Esophagus muscularis mucosa (tissue), 4 donors: ENCODE data around the gene RAB10. TPM values are rescaled to one million over a fixed set of nuclear protein-coding genes. Genes with fewer than 3 reads are reported as not detected.
"Not testable (repeated sequence)": the region's sequence is repeated elsewhere in the genome, so short reads cannot be mapped to it uniquely, and the experiment has no call there.

ENCODE experiments used
- DNase-seq: peaks from one replicate; pipeline ENCODE4 v3.0.0-alpha.2; 2017; ENCODE audit errors: extremely low spot score
- H3K27ac ChIP-seq, 4 donors: fragments of 200-600 bp; sonication (generic); replicated peaks in 1 of 4; 1 replicate in 3 of 4; 2 replicates in 1 of 4; pipeline ENCODE4 v1.5.1; 2016 to 2019; ENCODE audit warnings: mild to moderate bottlenecking in 1 of 4
- H3K27me3 ChIP-seq, 4 donors: fragments of 200-600 bp; sonication (generic); one replicate each; pipeline versions ENCODE4 v1.5.1 to v1.6.0; 2016 to 2019
- H3K36me3 ChIP-seq, 4 donors: fragments of 200-600 bp; sonication (generic); one replicate each; pipeline ENCODE4 v1.5.1; 2016 to 2019
- H3K4me1 ChIP-seq, 4 donors: fragments of 200-600 bp; sonication (generic); one replicate each; pipeline ENCODE4 v1.5.1; 2016 to 2019
- H3K4me3 ChIP-seq, 4 donors: fragments of 200-600 bp; sonication (generic); 1 replicate in 2 of 4; 2 replicates in 2 of 4; pipeline ENCODE4 v1.5.1; 2016 to 2019; ENCODE audit warnings: mild to moderate bottlenecking in 4 of 4, moderate library complexity in 1 of 4
- H3K9me3 ChIP-seq, 4 donors: fragments of 200-600 bp; sonication (generic); 1 replicate in 3 of 4; 2 replicates in 1 of 4; pipeline ENCODE4 v1.5.1; 2016 to 2019
- EP300 ChIP-seq: sonication (generic); formaldehyde crosslinking; IDR thresholded peaks from one replicate; pipeline ENCODE4 v1.6.1; 2017; ENCODE audit warnings: antibody characterized with exemption
- POLR2A ChIP-seq: fragments of 450-650 bp; IDR thresholded peaks from one replicate; pipeline ENCODE4 v1.6.1; 2017; ENCODE audit warnings: antibody characterized with exemption, moderate library complexity, mild to moderate bottlenecking, low read depth
- POLR2AphosphoS5 ChIP-seq, 2 donors: sonication (generic); formaldehyde crosslinking; IDR thresholded peaks; one replicate each; pipeline ENCODE4 v1.6.1; 2017; ENCODE audit warnings: antibody characterized with exemption in 2 of 2
- WGBS: methylation state at CpG from one replicate; pipeline ENCODE4 v1.1.5; 2018; 5-methylcytosine and 5-hydroxymethylcytosine counted together
- intact Hi-C: fragments of 100-400 bp; cut with DNase I; formaldehyde crosslinking; loops from one replicate; pipeline ENCODE4 v1.15.1; 2023
- total RNA-seq, 4 donors: library from RNA; depleted of rRNA; stranded (reverse); fragments of >200 nt; gene quantifications; one replicate each; pipeline versions ENCODE4 v1.1.0 to v1.2.1, GENCODE V29; 2016
- TF ChIP-seq, protein P1 (sequence below), 3 experiments: fragments of 200-600 bp in 2 of 3; fragments of 450-650 bp in 1 of 3; sonication (generic) in 2 of 3; IDR thresholded peaks; one replicate each; pipeline ENCODE4 v1.5.1; 2017 to 2019; ENCODE audit warnings: antibody characterized with exemption in 3 of 3, mild to moderate bottlenecking in 2 of 3, moderate library complexity in 1 of 3

The RAB10 gene
- total RNA-seq, 4 donors from 2014 or later = 91.0 to 106 (median 98.1) TPM

DNA sequence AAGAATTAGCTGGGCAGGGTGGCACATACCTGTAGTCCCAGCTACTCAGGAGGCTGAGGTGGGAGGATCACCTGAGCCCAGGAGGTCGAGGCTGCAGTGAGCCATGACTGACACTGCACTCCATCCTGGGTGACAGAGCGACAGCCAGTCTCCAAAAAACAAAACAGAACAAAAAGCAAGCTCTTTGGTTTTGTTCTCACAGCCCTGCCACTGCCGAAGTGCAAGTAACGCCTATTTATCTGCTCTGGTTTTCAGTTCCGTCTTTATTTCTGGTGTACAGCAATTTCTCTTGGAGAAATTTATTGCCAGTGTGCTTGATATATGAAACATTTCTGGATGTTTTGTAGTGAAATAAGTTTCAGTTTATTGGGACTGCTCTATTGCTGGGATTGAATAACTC, 61.9 kb downstream of the RAB10 start:
- Histone ChIP-seq H3K27me3 (no peaks in the 10 kb centered on the region), H3K9me3 (no peaks in the 10 kb centered on the region), H3K4me3 (no peak overlapping the region), H3K36me3 (peaks cover 0 to 9% (median 2%) of the 10 kb centered on the region in 4 donors), H3K27ac (no peak overlapping the region), H3K4me1 (peaks cover 11 to 40% (median 27%) of the 10 kb centered on the region in 4 donors)
- intact Hi-C loops = no loop called here
- no peak for DNase-seq
- 87% methylated on average over 4 of the region's 5 CpGs for WGBS
- TF ChIP-seq POLR2A = no peak
- TF ChIP-seq, protein P1, sequence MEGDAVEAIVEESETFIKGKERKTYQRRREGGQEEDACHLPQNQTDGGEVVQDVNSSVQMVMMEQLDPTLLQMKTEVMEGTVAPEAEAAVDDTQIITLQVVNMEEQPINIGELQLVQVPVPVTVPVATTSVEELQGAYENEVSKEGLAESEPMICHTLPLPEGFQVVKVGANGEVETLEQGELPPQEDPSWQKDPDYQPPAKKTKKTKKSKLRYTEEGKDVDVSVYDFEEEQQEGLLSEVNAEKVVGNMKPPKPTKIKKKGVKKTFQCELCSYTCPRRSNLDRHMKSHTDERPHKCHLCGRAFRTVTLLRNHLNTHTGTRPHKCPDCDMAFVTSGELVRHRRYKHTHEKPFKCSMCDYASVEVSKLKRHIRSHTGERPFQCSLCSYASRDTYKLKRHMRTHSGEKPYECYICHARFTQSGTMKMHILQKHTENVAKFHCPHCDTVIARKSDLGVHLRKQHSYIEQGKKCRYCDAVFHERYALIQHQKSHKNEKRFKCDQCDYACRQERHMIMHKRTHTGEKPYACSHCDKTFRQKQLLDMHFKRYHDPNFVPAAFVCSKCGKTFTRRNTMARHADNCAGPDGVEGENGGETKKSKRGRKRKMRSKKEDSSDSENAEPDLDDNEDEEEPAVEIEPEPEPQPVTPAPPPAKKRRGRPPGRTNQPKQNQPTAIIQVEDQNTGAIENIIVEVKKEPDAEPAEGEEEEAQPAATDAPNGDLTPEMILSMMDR (IDR thresholded peaks at IDR 0.05) = no peak
- TF ChIP-seq EP300 = no peak
- TF ChIP-seq POLR2AphosphoS5 (IDR thresholded peaks at IDR 0.05) = no peak

DNA sequence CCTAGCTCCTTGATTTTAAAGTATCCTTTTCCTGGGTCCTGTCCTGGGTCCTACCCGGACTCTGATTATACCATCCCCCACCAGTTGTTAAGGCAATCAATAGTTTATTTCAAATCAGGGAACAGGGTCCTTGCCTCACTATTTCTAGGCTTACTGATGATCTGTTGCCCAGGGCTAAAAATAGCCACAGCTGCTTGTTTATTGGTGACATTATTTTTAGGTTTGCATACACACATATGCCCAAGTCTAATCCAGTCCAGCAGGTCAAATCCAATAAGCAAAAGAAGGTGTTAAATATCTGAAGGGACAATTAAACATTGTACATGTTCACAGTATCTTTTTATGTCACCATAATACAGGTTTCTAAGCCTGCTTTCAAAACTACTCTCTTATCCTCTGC, 66.0 kb downstream of the RAB10 start:
- Histone ChIP-seq H3K9me3 (no peaks in the 10 kb centered on the region), H3K27me3 (no peaks in the 10 kb centered on the region), H3K4me1 (peaks cover 11 to 35% (median 17%) of the 10 kb centered on the region in 4 donors), H3K4me3 (no peak overlapping the region), H3K27ac (no peak overlapping the region), H3K36me3 (peaks cover 0 to 14% (median 2%) of the 10 kb centered on the region in 4 donors)
- no peak for TF ChIP-seq POLR2AphosphoS5 (IDR thresholded peaks at IDR 0.05)
- TF ChIP-seq EP300 = no peak
- TF ChIP-seq, protein P1 (IDR thresholded peaks at IDR 0.05) = no peak
- no peak for TF ChIP-seq POLR2A
- no peak for DNase-seq
- intact Hi-C loops = no loop called here
- WGBS = 89% methylated on average over 1 of the region's 1 CpG

DNA sequence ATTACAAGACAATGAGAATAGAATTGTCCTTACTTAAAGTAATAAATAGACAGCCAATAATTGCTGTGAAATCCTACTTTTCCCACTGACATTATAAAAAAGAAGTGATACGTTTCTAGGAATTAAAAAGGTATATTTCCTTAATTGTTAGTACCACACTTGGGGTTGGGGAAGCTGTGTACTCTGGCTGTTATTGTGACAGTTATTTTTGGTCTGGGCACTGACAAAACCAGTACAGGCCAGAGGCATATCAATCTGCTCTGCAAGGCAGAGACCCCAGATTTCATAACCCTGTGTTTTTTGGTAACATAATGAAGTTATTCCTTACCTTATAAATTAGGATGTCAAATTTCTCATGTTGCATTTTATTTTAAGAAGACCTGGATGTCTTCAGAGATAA, 66.5 kb downstream of the RAB10 start:
- no peaks in the 10 kb centered on the region for H3K9me3 ChIP-seq
- H3K36me3 ChIP-seq = peaks cover 0 to 14% (median 2%) of the 10 kb centered on the region in 4 donors
- peaks cover 11 to 35% (median 17%) of the 10 kb centered on the region in 4 donors for H3K4me1 ChIP-seq
- H3K27ac ChIP-seq = no peak overlapping the region
- no peaks in the 10 kb centered on the region for H3K27me3 ChIP-seq
- WGBS = 66% methylated on average over 1 of the region's 1 CpG
- intact Hi-C loops = no loop called here
- TF ChIP-seq POLR2A (no peak), EP300 (no peak), POLR2AphosphoS5 (IDR thresholded peaks at IDR 0.05) (no peak)
- TF ChIP-seq, protein P1 (IDR thresholded peaks at IDR 0.05) = no peak
- H3K4me3 ChIP-seq = no peak overlapping the region
- DNase-seq = no peak

DNA sequence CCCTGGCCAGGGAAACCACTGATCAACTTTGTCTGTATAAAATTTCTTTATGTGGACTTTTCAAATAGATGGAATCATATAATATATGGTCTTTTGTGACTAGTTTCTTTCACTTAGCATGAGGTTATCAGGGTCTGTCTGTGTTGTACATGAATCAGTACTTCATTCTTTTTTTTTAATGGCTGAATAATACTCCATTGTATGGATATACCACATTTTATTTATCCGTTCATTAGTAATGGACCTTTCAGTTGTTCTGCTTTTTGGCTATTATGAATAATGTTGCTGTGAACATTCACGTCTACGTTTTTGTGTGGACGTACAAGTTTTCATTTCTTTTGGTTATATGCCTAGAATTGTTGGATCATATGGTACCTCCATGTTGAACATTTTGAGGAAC, 69.9 kb downstream of the RAB10 start:
- H3K9me3 ChIP-seq = no peaks in the 10 kb centered on the region
- peaks cover 5 to 22% (median 8%) of the 10 kb centered on the region in 4 donors for H3K4me1 ChIP-seq
- TF ChIP-seq EP300 = no peak
- H3K4me3 ChIP-seq = no peak overlapping the region
- peaks cover 0 to 10% (median 0%) of the 10 kb centered on the region in 4 donors for H3K36me3 ChIP-seq
- no peak for DNase-seq
- 97% methylated on average over 4 of the region's 4 CpGs for WGBS
- intact Hi-C loops = no loop called here
- H3K27ac ChIP-seq = no peak overlapping the region
- H3K27me3 ChIP-seq = no peaks in the 10 kb centered on the region

DNA sequence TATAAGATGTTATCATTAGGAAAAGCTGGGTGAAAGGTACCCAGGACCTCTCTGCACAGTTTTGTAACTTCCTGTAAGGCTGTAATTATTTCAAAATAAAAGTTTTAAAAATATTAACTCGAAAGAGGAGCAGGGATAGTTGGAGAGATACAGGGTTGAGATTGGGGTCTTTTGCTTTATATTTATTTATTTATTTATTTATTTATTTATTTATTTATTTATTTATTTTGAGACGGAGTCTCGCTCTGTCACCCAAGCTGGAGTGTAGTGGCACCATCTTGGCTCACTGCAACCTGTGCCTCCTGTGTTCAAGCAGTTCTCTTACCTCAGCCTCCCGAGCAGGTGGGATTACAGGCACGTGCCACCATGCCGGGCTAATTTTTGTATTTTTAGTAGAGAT, 74.8 kb downstream of the RAB10 start:
- H3K4me3 ChIP-seq, H3K4me1 ChIP-seq, intact Hi-C loops, H3K27ac ChIP-seq, H3K27me3 ChIP-seq, DNase-seq, H3K9me3 ChIP-seq: not testable (repeated sequence)
- peaks cover 8 to 38% (median 28%) of the 10 kb centered on the region in 4 donors for H3K36me3 ChIP-seq
- WGBS = 92% methylated on average over 6 of the region's 6 CpGs

DNA sequence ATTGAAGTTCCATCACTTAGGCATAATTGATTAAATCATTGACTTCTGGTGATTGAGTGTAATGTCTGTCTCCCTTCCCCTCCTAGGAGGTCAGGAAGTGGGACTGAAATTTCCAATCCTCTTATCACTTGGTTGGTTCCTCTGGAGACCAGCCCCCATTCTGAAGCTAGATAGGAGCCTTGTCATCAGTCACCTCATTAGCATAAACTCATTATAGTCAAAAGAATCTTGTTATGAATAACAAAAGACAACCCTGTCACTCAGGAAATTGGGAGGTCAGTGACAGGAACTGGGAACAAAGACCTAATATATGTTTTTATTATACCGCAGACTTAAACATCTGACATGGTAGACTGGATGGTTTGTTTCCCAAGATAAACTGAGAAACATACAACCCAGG, 78.3 kb downstream of the RAB10 start:
- intact Hi-C loops = no loop called here
- WGBS = 91% methylated on average over 1 of the region's 1 CpG
- H3K36me3 ChIP-seq = peaks cover 8 to 42% (median 28%) of the 10 kb centered on the region in 4 donors
- H3K27ac ChIP-seq = no peak overlapping the region
- H3K4me3 ChIP-seq = no peak overlapping the region
- H3K27me3 ChIP-seq = no peaks in the 10 kb centered on the region
- DNase-seq = no peak
- TF ChIP-seq EP300 = no peak
- TF ChIP-seq, protein P1 (IDR thresholded peaks at IDR 0.05) = no peak
- no peak for TF ChIP-seq POLR2A
- TF ChIP-seq POLR2AphosphoS5 (IDR thresholded peaks at IDR 0.05) = no peak
- H3K9me3 ChIP-seq = no peaks in the 10 kb centered on the region
- H3K4me1 ChIP-seq = no peaks in the 10 kb centered on the region
